Hepatocyte (in vitro differentiated cells): Measurements from ENCODE around the gene MYO3B.

Source experiments
- CTCF ChIP-seq: fragments of 200-600 bp; sonication (generic); IDR thresholded peaks from 2 replicates; pipeline ENCODE4 v1.5.1; 2016; ENCODE audit warnings: antibody characterized with exemption, mild to moderate bottlenecking; ENCODE audit not compliant: poor library complexity
- EZH2 ChIP-seq: fragments of 200-600 bp; sonication (generic); IDR thresholded peaks from 2 replicates; pipeline ENCODE4 v1.6.1; 2016; ENCODE audit warnings: antibody characterized with exemption, mild to moderate bottlenecking, borderline replicate concordance

GRCh38 chr2:170456914-170457313 is 279.0 kb downstream of the MYO3B start:
- no peak for TF ChIP-seq CTCF
- TF ChIP-seq EZH2: no peak
